GM15510 (cell line): ENCODE results near the gene OR5C1.

Experiments used
- POLR2A ChIP-seq: IDR thresholded peaks from 3 replicates; pipeline ENCODE4 v1.6.1; 2011; ENCODE audit warnings: borderline replicate concordance; ENCODE audit not compliant: insufficient read length; ENCODE audit errors: extremely low read depth

Gene OR5C1

GRCh38 chr9:122822938-122823337 lies 34.2 kb downstream of the OR5C1 start:
- TF ChIP-seq POLR2A: no peak

GRCh38 chr9:122827761-122828093 lies 39.0 kb downstream of the OR5C1 start:
- TF ChIP-seq POLR2A: no peak

- TF ChIP-seq POLR2A: no peak
These were observed 43.5 kb downstream of the OR5C1 start for GRCh38 chr9:122832194-122832593.

GRCh38 chr9:122835313-122835731 lies 46.6 kb downstream of the OR5C1 start:
- no peak for TF ChIP-seq POLR2A

GRCh38 chr9:122837266-122837850 lies 48.6 kb downstream of the OR5C1 start:
- TF ChIP-seq POLR2A: no peak
